Stimulated activated memory B cell treated with anti-CD40 and anti-IgM and Interleukin-4, amounts not matched to agents 10 μg/mL and 1 μg/mL and 100 μg/mL, for 72 hours (primary cell): ENCODE data around the gene SLC35B4.

Experiments
- ATAC-seq: fragments of 150-1000 bp; cut with Tn5 transposase; 2 replicates; pipeline ENCODE4 v1.10.0; 2021
- H3K27ac Mint-ChIP-seq: one replicate; pipeline ENCODE4 v1.8.0; 2022; ENCODE audit warnings: mild to moderate bottlenecking, mixed read lengths
- H3K27me3 Mint-ChIP-seq: one replicate; pipeline ENCODE4 v1.8.0; 2022; ENCODE audit warnings: mixed read lengths
- H3K36me3 Mint-ChIP-seq: one replicate; pipeline ENCODE4 v1.8.0; 2022; ENCODE audit warnings: mixed read lengths
- H3K4me1 Mint-ChIP-seq: one replicate; pipeline ENCODE4 v1.8.0; 2022; ENCODE audit warnings: mixed read lengths
- H3K4me3 Mint-ChIP-seq: one replicate; pipeline ENCODE4 v1.8.0; 2022; ENCODE audit warnings: mild to moderate bottlenecking, moderate library complexity, mixed read lengths
- H3K9me3 Mint-ChIP-seq: one replicate; pipeline ENCODE4 v1.8.0; 2022; ENCODE audit warnings: mixed read lengths

SLC35B4 gene, protein sequence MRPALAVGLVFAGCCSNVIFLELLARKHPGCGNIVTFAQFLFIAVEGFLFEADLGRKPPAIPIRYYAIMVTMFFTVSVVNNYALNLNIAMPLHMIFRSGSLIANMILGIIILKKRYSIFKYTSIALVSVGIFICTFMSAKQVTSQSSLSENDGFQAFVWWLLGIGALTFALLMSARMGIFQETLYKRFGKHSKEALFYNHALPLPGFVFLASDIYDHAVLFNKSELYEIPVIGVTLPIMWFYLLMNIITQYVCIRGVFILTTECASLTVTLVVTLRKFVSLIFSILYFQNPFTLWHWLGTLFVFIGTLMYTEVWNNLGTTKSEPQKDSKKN

DNA sequence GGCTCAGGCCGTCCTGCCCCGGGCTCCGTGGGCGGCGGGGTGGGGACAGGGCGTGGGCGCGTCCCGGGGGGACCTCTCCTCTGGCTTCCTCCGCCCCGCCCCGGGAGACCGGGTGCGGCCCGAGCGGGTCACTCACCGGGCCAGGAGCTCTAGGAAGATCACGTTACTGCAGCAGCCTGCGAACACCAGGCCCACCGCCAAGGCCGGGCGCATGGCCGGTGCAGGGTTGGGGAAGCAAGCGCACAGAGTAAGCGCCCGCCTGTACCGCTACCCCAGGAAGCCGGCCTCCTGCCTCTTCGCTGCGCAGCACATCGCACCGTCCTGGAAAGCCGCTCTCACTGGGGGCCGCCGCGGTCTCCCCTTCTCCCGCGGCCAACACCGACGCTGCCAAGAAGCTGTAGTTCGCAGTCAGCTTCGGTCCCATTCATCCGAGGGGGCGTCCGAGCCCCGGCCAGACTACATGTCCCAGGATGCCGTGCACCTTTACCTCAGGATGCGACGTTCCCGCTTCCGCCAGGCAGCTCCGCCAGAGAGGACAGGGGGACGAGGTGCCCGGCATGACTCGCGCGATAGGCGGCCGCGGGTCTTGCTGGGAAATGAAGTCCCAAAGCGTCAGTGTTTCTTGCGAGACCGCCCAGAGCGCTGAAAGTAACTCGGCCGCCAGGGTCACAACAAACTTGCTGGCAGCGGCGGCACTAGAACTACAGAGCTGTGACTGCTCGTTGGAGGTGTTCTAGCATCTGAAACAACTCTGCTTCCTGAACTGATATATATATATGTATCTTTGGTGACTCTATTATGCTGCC, at the start of gene SLC35B4:
SLC35B4 (minus strand) TSS at position 392 of the 806 bp plus-strand sequence; CDS start at position 213, 179 bp downstream.
- Mint-ChIP-seq H3K4me3 (peak within 1 kb of the TSS; percentile 98), H3K9me3 (no peaks in the 10 kb centered on the region), H3K27ac (peak within 1 kb of the TSS; percentile 87), H3K36me3 (no peaks in the 10 kb centered on the region), H3K4me1 (peaks cover 20% of the 10 kb centered on the region), H3K27me3 (no peaks in the 10 kb centered on the region)
- peak; percentile 99 for ATAC-seq

DNA sequence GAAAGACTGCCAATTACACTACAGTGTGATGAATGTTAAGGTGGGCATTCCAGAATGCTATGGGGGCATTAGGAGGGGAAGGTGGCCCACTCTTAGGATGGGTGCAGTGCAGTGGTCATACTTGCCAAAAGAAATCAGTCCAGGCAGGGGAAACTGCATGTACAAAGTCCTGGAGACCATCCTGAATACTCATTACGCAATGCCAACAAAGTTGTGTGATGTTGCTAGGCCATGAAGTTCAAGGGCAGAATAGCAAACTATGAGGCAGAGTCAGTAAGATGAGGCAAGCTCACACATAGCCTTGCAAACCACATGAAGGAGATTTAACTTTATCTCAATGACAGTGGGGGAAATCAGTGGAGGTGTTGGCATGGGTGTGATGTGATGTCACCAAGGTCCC, 49.8 kb upstream of the SLC35B4 start:
- H3K4me3 Mint-ChIP-seq = no peak overlapping the region
- H3K27ac Mint-ChIP-seq = no peak overlapping the region
- no peak for ATAC-seq
- H3K4me1 Mint-ChIP-seq = no peaks in the 10 kb centered on the region
- H3K36me3 Mint-ChIP-seq = no peaks in the 10 kb centered on the region
- H3K27me3 Mint-ChIP-seq = peaks cover 40% of the 10 kb centered on the region
- H3K9me3 Mint-ChIP-seq = no peaks in the 10 kb centered on the region

DNA sequence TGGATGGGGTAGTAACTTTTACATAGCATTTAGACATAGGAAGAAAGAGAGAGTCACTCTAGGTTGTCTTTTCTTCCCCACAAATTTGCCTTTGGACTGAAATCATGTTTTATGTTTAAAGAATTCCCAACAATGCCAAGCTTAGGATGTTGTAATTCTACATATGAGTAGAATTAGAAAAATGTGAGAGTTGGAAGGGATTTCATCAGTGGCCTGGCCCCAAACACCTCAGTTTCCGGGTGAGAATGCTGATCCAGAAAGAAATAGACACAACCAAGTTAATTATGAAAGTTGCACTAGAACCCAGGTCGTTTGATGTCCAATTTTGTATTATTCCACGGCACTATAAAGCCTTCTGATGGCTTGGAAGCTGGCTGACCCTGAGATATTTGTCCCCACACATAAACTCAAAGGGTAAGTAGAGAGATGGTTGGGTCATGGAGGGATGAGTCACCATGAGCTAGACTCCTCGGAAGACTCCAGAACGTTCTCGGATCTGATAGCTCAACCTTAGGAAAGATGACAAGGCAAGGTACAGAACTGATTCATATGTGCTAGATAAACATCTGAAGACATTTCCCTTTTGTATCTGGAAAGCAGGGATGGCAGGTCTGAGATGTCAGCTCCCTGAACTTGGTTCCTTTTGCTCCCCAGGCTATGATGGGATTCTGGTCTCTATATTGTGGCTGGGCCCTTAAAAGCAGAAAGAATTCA, 48.8 kb upstream of the SLC35B4 start:
- no peak overlapping the region for H3K4me3 Mint-ChIP-seq
- no peaks in the 10 kb centered on the region for H3K9me3 Mint-ChIP-seq
- no peak for ATAC-seq
- no peaks in the 10 kb centered on the region for H3K4me1 Mint-ChIP-seq
- H3K27ac Mint-ChIP-seq = no peak overlapping the region
- H3K36me3 Mint-ChIP-seq = no peaks in the 10 kb centered on the region
- peaks cover 43% of the 10 kb centered on the region for H3K27me3 Mint-ChIP-seq

GRCh38 chr7:134364619-134365037, 47.9 kb upstream of the SLC35B4 start:
- Mint-ChIP-seq H3K4me1 (no peaks in the 10 kb centered on the region), H3K27me3 (peaks cover 35% of the 10 kb centered on the region), H3K4me3 (no peak overlapping the region), H3K36me3 (no peaks in the 10 kb centered on the region), H3K9me3 (no peaks in the 10 kb centered on the region), H3K27ac (no peak overlapping the region)
- no peak for ATAC-seq

GRCh38 chr7:134362587-134363483, 46.1 kb upstream of the SLC35B4 start:
- Mint-ChIP-seq H3K27ac (no peak overlapping the region), H3K27me3 (peaks cover 35% of the 10 kb centered on the region), H3K4me3 (no peak overlapping the region), H3K36me3 (no peaks in the 10 kb centered on the region), H3K9me3 (no peaks in the 10 kb centered on the region), H3K4me1 (no peaks in the 10 kb centered on the region)
- no peak for ATAC-seq

DNA sequence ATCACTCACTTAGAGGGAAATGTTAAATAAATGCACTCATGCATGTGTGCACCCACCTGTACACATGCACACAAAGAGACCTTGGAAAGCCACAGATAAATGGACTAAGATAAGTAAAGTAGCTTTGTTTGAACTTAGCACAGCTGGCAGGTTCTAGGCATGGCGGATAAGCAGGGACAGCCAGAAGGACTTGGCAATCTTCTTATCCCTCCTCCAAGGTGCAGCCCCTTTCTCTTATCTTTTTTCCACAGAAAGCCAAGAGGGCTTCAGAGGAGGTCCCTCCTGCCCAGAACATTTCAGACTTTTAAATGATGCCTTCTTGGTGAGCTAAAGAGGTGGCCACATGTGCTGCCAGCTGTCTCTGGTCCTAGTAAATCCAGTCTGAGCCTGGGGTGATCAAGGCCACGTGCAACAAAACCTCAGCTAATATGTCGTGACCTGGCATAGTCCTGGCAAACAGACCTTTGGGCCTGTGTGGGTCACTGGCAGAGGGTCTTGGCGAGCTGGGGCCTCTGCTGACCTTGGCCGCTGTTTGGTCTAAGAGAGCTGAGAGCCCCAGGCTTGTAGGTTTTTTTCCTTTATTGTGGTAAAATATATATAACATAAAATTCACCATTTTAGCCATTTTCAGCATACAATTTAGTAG, 43.2 kb upstream of the SLC35B4 start:
- ATAC-seq = no peak
- no peak overlapping the region for H3K4me3 Mint-ChIP-seq
- H3K27ac Mint-ChIP-seq = no peak overlapping the region
- H3K27me3 Mint-ChIP-seq = peaks cover 35% of the 10 kb centered on the region
- no peaks in the 10 kb centered on the region for H3K36me3 Mint-ChIP-seq
- no peaks in the 10 kb centered on the region for H3K4me1 Mint-ChIP-seq
- H3K9me3 Mint-ChIP-seq = no peaks in the 10 kb centered on the region

- Mint-ChIP-seq H3K4me1 (no peaks in the 10 kb centered on the region), H3K9me3 (no peaks in the 10 kb centered on the region), H3K27me3 (peaks cover 16% of the 10 kb centered on the region), H3K4me3 (no peak overlapping the region), H3K36me3 (no peaks in the 10 kb centered on the region), H3K27ac (no peak overlapping the region)
- ATAC-seq = no peak
Observed at GRCh38 chr7:134357486-134357885, 40.8 kb upstream of the SLC35B4 start.

GRCh38 chr7:134356421-134356936, 39.7 kb upstream of the SLC35B4 start:
- Mint-ChIP-seq H3K4me1 (no peaks in the 10 kb centered on the region), H3K36me3 (no peaks in the 10 kb centered on the region), H3K4me3 (no peak overlapping the region), H3K9me3 (no peaks in the 10 kb centered on the region), H3K27me3 (peaks cover 6% of the 10 kb centered on the region), H3K27ac (no peak overlapping the region)
- ATAC-seq = no peak

DNA sequence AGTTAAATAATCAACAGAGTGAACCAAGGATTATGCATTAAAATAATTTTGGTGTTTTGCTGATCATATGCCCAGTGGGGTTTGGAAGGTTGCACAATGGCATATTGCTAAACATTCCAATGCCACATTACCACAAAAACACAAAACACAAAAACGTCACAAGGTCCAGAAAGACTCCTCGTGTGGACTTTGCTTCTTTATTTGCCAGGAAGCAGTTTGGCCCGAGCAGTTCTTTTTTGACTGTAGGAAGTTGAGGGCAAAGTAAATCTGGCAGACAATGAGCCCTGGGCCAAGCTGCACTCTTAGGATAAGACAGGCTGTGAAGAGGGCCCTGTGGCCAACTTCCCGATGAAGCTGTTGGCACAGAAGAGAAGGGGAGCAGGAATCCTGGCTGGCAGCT, 39.2 kb upstream of the SLC35B4 start:
- Mint-ChIP-seq H3K4me1 (peaks cover 6% of the 10 kb centered on the region), H3K27ac (no peak overlapping the region), H3K9me3 (no peaks in the 10 kb centered on the region), H3K4me3 (no peak overlapping the region), H3K36me3 (no peaks in the 10 kb centered on the region), H3K27me3 (peaks cover under 1% of the 10 kb centered on the region)
- ATAC-seq = no peak

DNA sequence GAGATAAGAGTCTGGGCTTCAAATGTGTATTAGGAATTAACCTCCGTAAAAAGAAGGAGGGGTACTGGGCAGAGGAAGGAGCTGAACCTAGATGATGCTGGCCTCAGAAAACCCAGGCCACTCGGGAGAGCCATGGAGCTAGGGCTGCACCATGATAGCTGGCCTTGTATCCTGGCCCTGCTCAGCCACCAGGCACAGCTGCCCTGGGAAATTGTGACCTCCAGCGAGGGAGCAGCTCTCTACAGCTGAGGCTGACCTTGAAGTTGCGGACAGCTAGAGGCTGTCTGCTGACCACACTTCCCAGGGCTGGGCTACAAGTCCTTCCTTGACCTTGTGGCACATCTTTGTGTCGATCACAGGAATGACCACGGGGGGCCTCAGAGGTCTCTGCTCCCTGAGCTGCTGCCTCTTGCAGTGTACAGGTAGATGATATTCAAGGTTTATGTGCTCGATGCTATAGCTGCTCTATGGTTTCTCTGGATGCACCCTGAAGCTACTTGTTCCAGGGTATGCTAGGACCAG, 38.3 kb upstream of the SLC35B4 start:
- H3K27me3 Mint-ChIP-seq = no peaks in the 10 kb centered on the region
- H3K4me3 Mint-ChIP-seq = no peak overlapping the region
- H3K9me3 Mint-ChIP-seq = no peaks in the 10 kb centered on the region
- no peaks in the 10 kb centered on the region for H3K36me3 Mint-ChIP-seq
- ATAC-seq = no peak
- no peak overlapping the region for H3K27ac Mint-ChIP-seq
- peaks cover 8% of the 10 kb centered on the region for H3K4me1 Mint-ChIP-seq

DNA sequence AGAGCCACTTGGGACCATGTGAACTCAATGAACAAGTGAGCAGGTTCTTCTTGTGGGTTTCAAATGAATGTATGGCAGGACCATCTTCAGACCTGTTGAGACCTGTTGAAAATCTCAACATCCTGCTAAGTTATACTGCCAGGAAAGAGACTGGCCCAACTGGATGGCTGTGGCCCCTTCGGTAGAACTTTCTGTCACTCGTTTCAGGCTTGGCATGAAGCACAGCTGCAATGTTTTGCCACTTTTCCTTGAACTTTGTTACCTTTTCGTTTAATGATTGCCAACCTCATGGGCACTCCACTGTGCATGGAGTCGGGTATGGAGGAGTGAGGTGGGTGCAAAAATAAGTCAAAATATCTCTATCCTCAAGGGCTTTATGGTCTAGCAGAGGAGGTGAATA, 36.7 kb upstream of the SLC35B4 start:
- H3K9me3 Mint-ChIP-seq = no peaks in the 10 kb centered on the region
- peaks cover 8% of the 10 kb centered on the region for H3K4me1 Mint-ChIP-seq
- H3K27ac Mint-ChIP-seq = no peak overlapping the region
- no peak for ATAC-seq
- H3K36me3 Mint-ChIP-seq = no peaks in the 10 kb centered on the region
- H3K4me3 Mint-ChIP-seq = no peak overlapping the region
- peaks cover 12% of the 10 kb centered on the region for H3K27me3 Mint-ChIP-seq

- H3K9me3 Mint-ChIP-seq = no peaks in the 10 kb centered on the region
Observed at GRCh38 chr7:134351424-134351823, 34.7 kb upstream of the SLC35B4 start.

GRCh38 chr7:134350709-134351108, 34.0 kb upstream of the SLC35B4 start:
- Mint-ChIP-seq H3K4me1 (peaks cover 8% of the 10 kb centered on the region), H3K27ac (no peak overlapping the region), H3K9me3 (no peaks in the 10 kb centered on the region), H3K4me3 (no peak overlapping the region), H3K27me3 (peaks cover 28% of the 10 kb centered on the region), H3K36me3 (no peaks in the 10 kb centered on the region)
- peak; percentile 82 for ATAC-seq

More at GRCh38 chr7:134351424-134351823, 34.7 kb upstream of the SLC35B4 start:
- no peak for ATAC-seq
- Mint-ChIP-seq H3K27ac (no peak overlapping the region), H3K4me1 (peaks cover 8% of the 10 kb centered on the region), H3K36me3 (no peaks in the 10 kb centered on the region), H3K27me3 (peaks cover 26% of the 10 kb centered on the region), H3K4me3 (no peak overlapping the region)

- Mint-ChIP-seq H3K9me3 (no peaks in the 10 kb centered on the region), H3K4me3 (no peak overlapping the region), H3K4me1 (peaks cover 8% of the 10 kb centered on the region), H3K27me3 (peaks cover 40% of the 10 kb centered on the region), H3K27ac (no peak overlapping the region), H3K36me3 (no peaks in the 10 kb centered on the region)
- no peak for ATAC-seq
Observed at GRCh38 chr7:134347567-134347966, 30.8 kb upstream of the SLC35B4 start.
